ENCODE measurements around the gene TTBK2.

TTBK2 gene

DNA sequence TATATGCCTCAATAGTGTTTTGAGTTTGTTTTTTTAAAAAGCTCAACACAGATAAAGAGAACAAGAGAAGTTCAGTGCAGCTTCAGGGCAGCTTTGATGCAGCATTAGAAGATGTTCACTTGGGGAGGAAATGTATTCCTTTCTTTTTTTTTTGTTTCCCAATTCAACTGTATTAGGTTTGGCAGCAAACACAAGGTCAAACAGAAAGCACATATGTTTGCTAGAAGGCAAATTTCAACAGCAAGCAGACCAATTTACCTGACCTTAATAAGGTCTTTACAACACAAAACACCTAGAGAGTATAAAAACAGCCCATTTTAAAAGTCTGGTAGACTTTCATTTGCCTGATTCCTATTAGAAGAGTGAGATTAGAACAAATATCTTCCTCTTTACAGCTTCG is 176.4 kb downstream of the TTBK2 start:
- DNase-seq (ENCODE audit: extremely low spot score) = no peak
- CTCF ChIA-PET = no interaction called here
- TF ChIP-seq L3MBTL2 (conservative IDR thresholded peaks at IDR 0.05) (no peak), LEF1 (IDR thresholded peaks at IDR 0.05; ENCODE audit: borderline replicate concordance) (no peak), ZNF384 (IDR thresholded peaks at IDR 0.05) (no peak), HDGF (IDR thresholded peaks at IDR 0.05; ENCODE audit: borderline replicate concordance) (no peak), SP1 (IDR thresholded peaks at IDR 0.05) (no peak), ELF4 (IDR thresholded peaks at IDR 0.05) (no peak), ARNT (IDR thresholded peaks at IDR 0.05) (no peak), FOXK2 (IDR thresholded peaks at IDR 0.05) (no peak)
- TF ChIP-seq, protein P1, sequence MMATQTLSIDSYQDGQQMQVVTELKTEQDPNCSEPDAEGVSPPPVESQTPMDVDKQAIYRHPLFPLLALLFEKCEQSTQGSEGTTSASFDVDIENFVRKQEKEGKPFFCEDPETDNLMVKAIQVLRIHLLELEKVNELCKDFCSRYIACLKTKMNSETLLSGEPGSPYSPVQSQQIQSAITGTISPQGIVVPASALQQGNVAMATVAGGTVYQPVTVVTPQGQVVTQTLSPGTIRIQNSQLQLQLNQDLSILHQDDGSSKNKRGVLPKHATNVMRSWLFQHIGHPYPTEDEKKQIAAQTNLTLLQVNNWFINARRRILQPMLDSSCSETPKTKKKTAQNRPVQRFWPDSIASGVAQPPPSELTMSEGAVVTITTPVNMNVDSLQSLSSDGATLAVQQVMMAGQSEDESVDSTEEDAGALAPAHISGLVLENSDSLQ (IDR thresholded peaks at IDR 0.05) = no peak
- POLR2A ChIA-PET = no interaction called here

DNA sequence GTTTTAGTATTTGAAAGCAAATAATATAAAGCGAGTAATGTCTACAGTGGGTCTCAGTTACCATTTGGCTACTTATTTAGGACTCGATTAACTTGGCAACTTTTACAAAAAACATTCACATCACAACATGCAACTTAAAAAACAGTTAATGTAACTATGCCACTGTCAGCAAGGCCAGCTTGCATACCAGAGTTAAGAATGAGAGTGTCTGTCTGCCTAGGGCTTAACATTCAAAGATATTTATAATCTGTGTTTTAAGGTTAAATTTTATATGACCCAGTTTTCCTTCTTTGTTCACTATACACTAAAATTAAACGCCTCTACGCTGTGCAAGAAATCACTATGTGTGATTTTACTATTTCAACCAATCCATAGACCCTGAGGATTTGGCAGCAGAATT is 178.4 kb downstream of the TTBK2 start:
- ChIA-PET POLR2A (no interaction called here), CTCF (no interaction called here)
- TF ChIP-seq FOXM1 (IDR thresholded peaks at IDR 0.05; ENCODE audit: borderline replicate concordance) = no peak
- no peak for TF ChIP-seq ZNF384 (IDR thresholded peaks at IDR 0.05)
- no peak for TF ChIP-seq CTBP1 (IDR thresholded peaks at IDR 0.05; ENCODE audit: borderline replicate concordance)
- no peak for TF ChIP-seq FOXK2 (IDR thresholded peaks at IDR 0.05)
- TF ChIP-seq, protein P1 (IDR thresholded peaks at IDR 0.05) = no peak
- no peak for TF ChIP-seq TARDBP (IDR thresholded peaks at IDR 0.05)
- no peak for TF ChIP-seq HDGF (IDR thresholded peaks at IDR 0.05; ENCODE audit: borderline replicate concordance)
- TF ChIP-seq BHLHE40 (IDR thresholded peaks at IDR 0.05; ENCODE audit: borderline replicate concordance) = no peak
- DNase-seq (ENCODE audit: extremely low spot score) = no peak

- POLR2A ChIA-PET = no interaction called here
Measured at GRCh38 chr15:42741710-42742109, 178.9 kb downstream of the TTBK2 start.

GRCh38 chr15:42737529-42738328 is 182.8 kb downstream of the TTBK2 start:
- ChIA-PET POLR2A (interaction anchor here (0.6 kb wide), 1 partner anchor 195 kb away, joined by 3 read pairs; no protein-coding TSS in a partner anchor), CTCF (interaction anchor here (0.6 to 2.3 kb wide), 4 partner anchors 11 to 295 kb away, joined by 3 to 8 read pairs (median 3); no protein-coding TSS in a partner anchor)
- TF ChIP-seq SP1 (IDR thresholded peaks at IDR 0.05) (no peak), FOXM1 (IDR thresholded peaks at IDR 0.05; ENCODE audit: borderline replicate concordance) (no peak), ZNF384 (IDR thresholded peaks at IDR 0.05) (0 out of 2 replicates have a peak, but pooled peaks have one; percentile 13), NFRKB (IDR thresholded peaks at IDR 0.05) (no peak), CTBP1 (IDR thresholded peaks at IDR 0.05; ENCODE audit: borderline replicate concordance) (no peak)
- no peak for DNase-seq (ENCODE audit: extremely low spot score)

More at GRCh38 chr15:42741710-42742109, 178.9 kb downstream of the TTBK2 start:
- CTCF ChIA-PET = no interaction called here
- TF ChIP-seq TARDBP (IDR thresholded peaks at IDR 0.05) (no peak), FOXM1 (IDR thresholded peaks at IDR 0.05; ENCODE audit: borderline replicate concordance) (no peak), LEF1 (IDR thresholded peaks at IDR 0.05; ENCODE audit: borderline replicate concordance) (no peak)
- DNase-seq (ENCODE audit: extremely low spot score) = no peak

DNA sequence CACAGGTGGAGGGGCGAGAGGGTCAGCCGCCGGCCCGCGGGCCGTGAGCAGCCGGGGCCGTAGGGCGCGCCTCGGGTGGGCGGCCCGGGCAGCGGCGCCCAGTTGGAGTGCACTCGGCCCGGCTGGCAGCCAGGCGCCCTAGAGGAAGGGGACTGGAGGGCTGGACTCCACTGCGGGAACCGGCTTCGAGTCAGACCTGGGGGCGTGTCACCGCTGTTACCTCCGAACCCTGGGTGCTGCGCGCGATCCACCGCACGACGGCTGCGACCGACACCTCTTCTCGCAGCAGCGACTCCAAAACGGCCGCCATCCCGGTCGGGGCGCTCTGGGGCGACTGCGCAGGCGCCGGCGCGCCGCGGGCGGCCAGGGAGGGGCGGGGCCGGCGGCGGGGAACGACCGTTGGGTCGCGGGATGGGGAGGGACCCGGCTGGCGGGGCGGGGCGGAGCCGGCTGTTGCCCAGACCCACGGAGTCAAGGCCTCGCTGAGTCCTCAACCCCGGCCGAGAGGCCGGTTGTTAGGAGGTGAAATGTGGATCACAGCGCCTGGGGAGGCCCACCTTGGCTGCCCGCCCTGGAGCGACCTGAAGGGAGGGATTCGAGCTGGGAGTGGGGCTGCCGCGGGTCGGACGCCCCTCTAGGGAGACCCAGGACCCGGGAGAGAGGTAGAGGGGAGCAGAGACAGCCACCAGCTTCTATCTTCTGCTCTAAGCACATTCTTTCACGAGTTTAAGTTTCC is 183.6 kb downstream of the TTBK2 start, which contains the start of gene CDAN1:
TSS of gene CDAN1 (minus strand) at position 336 of the 736 bp plus-strand sequence. CDS start at position 310, 26 bp downstream.
- POLR2A ChIA-PET = interaction anchor here (0.6 kb wide), 1 partner anchor 196 kb away, joined by 3 read pairs; no protein-coding TSS in a partner anchor
- TF ChIP-seq ELF4 (IDR thresholded peaks at IDR 0.05) (no peak), FOXK2 (IDR thresholded peaks at IDR 0.05) (no peak), CTBP1 (IDR thresholded peaks at IDR 0.05; ENCODE audit: borderline replicate concordance) (no peak), TARDBP (IDR thresholded peaks at IDR 0.05) (no peak), HDGF (IDR thresholded peaks at IDR 0.05; ENCODE audit: borderline replicate concordance) (no peak), ARNT (IDR thresholded peaks at IDR 0.05) (no peak), SP1 (IDR thresholded peaks at IDR 0.05) (no peak), BHLHE40 (IDR thresholded peaks at IDR 0.05; ENCODE audit: borderline replicate concordance) (no peak), FOXM1 (IDR thresholded peaks at IDR 0.05; ENCODE audit: borderline replicate concordance) (no peak), NFRKB (IDR thresholded peaks at IDR 0.05) (no peak), LEF1 (IDR thresholded peaks at IDR 0.05; ENCODE audit: borderline replicate concordance) (no peak), L3MBTL2 (conservative IDR thresholded peaks at IDR 0.05) (no peak)
- TF ChIP-seq, protein P1 (IDR thresholded peaks at IDR 0.05) = no peak
- CTCF ChIA-PET = interaction anchor here (0.6 to 2.3 kb wide), 4 partner anchors 10 to 295 kb away, joined by 3 to 8 read pairs (median 3); no protein-coding TSS in a partner anchor
- DNase-seq (ENCODE audit: extremely low spot score) = peak; percentile 92

- ChIA-PET POLR2A (no interaction called here), CTCF (no interaction called here)
- no peak for TF ChIP-seq FOXM1 (IDR thresholded peaks at IDR 0.05; ENCODE audit: borderline replicate concordance)
- no peak for TF ChIP-seq ARNT (IDR thresholded peaks at IDR 0.05)
- TF ChIP-seq ZNF384 (IDR thresholded peaks at IDR 0.05) = no peak
- TF ChIP-seq L3MBTL2 (conservative IDR thresholded peaks at IDR 0.05) = no peak
- no peak for TF ChIP-seq FOXA1 (IDR thresholded peaks at IDR 0.05)
- no peak for TF ChIP-seq HDGF (IDR thresholded peaks at IDR 0.05; ENCODE audit: borderline replicate concordance)
- TF ChIP-seq LEF1 (IDR thresholded peaks at IDR 0.05; ENCODE audit: borderline replicate concordance) = no peak
- DNase-seq (ENCODE audit: extremely low spot score) = peak; percentile 25
Measured at GRCh38 chr15:42736178-42736792, 184.3 kb downstream of the TTBK2 start.

Measured in HEK293T (cell line).